Stimulated activated CD8-positive, alpha-beta memory T cell treated with anti-CD3 and anti-CD28 coated beads, Interleukin-2, amount 100 ng/mL, for 1 hour (primary cell): ENCODE data around the gene DHRS7B.
A peak's percentile ranks its signal among the peaks of the same experiment; 100 is the strongest.
"Not testable (repeated sequence)": the region's sequence is repeated elsewhere in the genome, so short reads cannot be mapped to it uniquely, and the experiment has no call there.

ENCODE experiments used
- DNase-seq, 2 donors: peaks; one replicate each; pipeline ENCODE4 v3.0.0-alpha.2; 2020; ENCODE audit warnings: low read depth in 2 of 2

The DHRS7B gene, protein sequence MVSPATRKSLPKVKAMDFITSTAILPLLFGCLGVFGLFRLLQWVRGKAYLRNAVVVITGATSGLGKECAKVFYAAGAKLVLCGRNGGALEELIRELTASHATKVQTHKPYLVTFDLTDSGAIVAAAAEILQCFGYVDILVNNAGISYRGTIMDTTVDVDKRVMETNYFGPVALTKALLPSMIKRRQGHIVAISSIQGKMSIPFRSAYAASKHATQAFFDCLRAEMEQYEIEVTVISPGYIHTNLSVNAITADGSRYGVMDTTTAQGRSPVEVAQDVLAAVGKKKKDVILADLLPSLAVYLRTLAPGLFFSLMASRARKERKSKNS

DNA sequence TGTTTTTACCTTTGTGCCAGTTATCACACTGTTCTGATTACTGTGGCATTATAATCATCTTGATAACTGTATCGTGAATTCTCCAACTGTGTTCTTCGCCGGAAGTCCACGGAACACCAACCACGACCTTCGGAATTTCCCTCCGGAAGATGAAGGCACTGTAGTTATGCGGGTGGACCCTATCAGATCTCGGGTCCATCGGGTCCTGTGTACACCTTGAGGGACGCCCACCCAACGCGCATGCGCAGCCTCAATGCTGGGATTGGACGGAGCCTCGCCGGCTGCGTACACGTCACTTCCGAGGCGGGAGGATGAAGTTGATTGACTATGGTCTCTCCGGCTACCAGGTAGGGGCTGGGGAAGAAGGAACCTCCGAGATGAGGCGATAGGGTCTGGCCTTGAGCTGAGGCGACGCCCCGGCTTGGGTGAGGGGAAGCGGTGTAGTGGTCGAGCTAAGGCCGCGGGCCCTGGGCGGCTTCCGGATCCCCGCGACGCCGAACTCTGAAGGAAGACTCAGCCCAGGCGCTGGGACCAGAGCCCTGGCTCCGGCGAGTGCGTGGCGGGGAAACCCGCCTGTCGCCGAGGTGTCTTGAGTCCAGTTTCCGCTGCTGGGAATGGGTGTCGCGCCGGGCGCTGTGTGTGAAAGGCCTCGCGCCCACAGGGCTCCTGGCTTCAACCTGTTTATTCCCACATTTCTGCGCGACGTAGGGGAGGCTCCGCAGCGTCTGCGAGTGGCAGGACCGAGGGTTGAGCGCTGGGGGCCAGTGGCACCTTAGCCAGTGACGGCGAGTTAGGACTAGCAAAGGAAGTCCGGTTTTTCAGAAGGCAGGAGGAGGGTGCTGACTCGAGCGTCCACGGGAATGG, at the start of gene DHRS7B:
DHRS7B (plus strand) TSS at position 320 of the 864 bp plus-strand sequence; CDS start at position 328, 8 bp downstream.
- DNase-seq: peak; percentile 94 to 95

DNA sequence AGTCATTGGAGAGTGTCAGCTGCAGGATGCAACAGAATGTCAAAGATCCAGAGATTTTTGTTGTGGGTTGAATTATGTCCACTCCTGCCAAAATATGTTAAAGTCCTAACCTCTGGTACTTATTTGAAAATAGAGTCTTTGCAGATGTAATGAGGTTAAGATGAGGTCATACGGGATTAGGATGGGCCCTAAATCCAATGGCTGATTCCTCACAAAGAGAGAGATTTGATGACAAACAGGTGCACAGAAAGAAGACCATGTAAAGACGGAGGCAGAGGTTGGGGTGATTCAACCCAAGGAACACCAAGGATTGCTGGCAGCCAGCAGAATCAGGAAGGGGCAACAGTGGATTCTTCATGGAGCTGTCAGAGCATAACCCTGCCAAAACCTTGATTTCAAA, 49.5 kb upstream of the DHRS7B start:
- no peak for DNase-seq

DNA sequence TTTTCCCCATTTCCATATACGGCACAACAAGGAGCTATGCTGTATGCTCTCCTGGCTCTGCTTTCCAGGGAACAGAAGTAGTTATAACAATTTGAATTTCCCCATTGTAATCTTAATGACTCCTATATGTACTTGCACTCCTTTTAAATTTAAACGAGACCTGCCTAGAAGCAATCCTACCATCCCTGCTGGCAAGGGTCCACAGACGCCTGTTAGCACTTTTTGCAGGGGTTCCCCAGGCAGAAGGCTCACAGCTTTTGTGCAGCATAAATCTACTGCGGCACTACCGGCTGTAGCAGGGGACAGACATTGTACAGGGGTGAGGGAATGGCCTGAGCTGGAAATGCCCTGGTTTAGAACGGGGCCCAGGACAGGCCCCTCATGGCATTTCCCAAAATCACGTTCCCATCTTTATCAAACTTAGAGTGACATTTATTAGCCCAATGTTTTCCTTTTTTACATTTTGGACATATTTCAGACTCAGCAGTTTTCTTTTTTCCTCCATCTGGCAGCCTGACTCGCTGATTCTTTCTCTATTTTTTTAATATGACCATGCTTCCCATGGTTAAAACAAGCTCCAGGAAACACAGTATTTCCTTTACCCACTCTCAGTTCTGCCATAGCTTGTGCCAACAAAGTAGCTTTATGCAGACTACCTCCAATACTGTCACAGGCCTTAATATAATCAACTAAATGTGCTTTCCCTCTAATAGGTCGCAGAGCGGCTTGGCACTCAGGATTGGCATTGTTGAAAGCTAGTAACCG, 48.6 kb upstream of the DHRS7B start:
- DNase-seq: no peak

DNA sequence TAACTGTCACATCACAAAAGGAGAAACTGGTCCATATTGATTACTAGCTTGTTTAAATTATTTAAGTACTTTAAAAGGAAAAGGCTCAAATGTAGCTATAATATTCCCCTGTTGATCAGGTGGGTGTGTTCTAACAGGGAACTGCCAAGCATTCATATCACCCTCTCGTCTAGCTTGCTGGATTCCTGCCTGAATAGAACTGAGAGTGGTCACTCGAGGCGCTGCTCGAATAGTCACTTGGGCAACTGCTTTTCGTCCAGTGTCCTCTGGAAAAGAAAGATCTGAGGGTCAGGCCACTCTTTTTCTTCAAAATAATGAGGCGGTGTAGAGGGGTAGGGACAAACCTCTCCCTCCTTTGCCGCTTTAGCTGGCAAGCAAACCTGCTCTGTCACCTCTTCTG, 47.6 kb upstream of the DHRS7B start:
- no peak for DNase-seq

DNA sequence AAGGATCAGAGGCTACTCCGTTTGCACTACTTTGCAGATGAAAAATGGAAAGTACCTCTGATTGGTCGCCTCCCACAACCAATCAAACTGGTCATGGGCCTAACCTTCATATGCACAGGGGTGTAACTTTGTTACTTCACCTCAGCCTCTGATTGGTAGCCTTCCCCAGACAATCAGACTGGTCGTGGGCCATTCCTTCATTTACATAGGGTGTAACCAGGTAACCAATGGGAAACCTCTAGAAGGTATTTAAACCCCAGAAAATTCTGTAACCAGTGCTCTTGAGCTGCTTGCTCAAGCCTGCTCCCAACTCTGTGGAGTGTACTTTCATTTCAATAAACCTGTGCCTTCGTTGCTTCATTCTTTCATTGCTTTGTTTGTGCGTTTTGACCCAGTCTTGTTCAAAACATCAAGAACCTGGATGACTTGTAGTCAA, 44.7 kb upstream of the DHRS7B start:
- DNase-seq: no peak

DNA sequence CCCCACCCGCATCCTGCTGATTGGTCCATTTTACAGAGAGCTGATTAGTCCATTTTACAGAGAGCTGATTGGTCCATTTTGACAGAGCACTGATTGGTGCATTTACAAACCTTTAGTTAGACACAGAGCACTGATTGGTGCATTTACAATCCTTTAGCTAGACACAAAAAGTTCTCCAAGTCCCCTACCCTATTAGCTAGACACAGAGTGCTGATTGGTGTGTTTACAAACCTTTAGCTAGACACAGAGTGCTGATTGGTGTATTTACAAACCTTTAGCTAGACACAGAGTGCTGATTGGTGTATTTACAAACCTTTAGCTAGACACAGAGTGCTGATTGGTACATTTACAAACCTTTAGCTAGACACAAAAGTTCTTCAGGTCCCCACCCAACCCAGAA, 41.5 kb upstream of the DHRS7B start:
- DNase-seq: not testable (repeated sequence)

DNA sequence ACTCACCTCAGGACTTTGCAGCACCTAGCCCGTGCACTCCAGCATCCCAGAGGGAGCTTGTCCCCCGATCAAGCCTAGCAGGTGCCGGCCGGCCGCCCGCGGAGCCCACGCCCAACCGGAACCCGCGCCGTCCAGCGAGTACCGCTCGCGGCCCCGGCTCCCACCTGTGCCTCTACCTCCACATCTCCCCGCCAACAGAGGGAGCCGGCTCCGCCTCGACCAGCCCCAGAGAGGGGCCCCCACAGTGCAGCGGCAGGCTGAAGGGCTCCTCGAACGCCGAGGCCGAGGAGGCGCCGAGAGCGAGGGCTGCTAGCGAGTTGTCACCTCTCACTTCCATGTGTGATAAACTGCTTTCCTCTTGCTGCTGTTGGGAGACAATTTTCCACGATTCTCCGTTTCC, 41.1 kb upstream of the DHRS7B start:
- DNase-seq: no peak

DNA sequence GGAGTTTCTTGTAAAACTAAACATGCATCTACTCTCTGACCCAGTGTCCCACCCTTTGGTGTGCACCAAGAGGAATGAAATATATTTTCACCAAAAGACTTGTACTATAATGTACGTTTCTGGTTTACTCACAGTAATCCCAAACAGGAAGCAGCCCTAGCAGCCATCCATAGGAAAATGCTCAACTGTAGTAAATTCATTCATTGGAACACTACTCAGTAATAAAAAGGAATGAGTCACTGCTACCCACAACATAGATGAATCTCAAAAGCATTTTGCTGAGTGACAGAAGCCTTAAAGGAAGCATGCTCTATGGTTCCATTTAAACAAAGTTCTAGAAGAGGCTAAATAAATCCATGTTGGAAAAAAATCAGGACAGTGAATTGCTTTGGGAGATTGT, 37.6 kb upstream of the DHRS7B start:
- DNase-seq: no peak

DNA sequence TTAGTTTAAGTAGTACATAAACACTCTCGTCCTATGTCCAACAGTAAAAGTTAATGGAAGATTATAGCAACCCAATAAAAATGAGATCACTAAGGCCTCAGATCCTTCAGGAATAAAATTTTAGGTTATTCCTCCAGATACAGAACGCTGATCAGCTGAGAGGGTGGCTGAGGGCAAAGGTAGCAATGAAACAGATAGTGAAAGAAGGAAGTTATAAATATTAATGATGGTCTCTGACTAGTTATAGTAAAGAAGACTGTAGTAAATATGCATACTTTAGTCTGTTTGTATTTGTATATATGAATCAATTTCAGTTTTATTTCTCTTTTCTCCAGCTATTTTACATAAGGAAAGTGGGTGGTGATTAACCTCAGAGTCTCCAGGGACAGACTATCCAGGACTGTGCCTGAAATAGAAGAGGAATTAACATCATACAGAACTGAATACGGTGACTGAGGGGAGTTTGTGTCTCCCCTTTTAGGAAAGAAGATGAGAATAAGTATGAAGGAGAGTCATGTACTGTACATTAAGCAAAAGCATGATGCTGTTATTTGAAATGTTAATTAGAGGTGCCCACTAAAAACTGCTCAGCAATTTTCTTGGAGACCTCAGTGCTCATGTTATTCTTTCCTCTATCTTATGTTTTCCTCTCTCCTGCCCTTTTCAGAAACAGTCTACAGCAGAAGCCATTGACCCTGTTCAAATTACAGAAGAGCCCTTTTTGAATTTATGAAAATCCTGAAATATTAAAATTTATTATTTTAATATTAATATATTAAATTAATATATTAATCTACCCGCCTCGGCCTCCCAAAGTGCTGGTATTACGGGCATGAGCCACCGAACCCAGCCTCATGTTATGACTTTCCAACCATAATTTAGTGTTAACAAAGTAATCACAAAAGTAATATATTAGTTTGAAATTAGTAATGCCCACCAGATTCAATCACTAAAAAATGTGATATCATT, 36.5 kb upstream of the DHRS7B start:
- no peak for DNase-seq

DNA sequence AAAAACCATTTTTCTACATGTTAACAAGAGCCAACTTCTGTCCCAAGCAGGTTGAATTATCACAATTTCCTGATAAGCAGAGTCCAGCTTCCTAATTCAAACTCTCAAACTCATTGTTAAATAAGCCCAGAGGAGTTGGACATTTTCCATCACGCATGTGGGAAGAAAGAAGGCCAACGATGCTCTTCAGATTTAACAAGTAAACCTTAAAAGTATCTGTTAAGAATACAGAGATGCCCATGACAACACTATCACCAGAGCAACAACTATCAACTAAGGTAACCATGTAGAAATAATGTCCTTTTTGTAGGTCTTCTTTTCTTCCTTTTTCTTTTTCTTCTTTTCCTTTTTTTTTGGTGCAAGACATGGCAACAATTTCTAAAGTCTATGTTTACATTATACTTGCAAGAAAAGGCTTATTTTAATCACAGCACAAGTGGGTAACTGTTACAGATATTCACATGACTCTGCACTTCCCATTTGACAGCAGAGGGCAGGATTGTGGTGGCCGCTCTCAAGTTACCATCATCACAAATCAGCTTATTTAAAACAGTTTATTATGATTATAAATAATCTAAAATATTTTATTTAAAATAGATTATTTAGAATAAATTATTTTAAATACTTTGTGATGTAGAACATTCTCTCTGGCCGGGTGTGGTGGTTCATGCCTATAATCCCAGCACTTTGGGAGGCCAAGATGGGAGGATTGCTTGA, 35.7 kb upstream of the DHRS7B start:
- DNase-seq: no peak

DNA sequence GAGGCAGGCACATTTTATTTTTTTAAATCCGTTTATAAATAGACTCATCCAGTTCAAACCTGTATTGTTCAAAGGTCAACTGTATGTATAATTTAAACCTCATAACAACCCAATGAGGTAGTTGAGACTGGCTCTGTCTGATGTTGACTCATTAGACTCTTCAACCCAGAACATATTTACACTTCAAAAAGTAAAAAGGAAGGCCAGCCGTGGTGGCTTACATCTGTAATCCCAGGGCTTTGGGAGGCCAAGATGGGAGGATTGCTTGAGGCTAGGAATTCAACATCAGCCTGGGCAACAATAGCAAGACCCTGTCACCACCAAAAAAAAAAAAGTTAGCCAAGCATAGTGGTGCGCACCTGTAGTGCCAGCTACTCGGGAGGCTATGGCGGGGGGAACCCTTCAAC, 32.5 kb upstream of the DHRS7B start:
- DNase-seq: no peak

DNA sequence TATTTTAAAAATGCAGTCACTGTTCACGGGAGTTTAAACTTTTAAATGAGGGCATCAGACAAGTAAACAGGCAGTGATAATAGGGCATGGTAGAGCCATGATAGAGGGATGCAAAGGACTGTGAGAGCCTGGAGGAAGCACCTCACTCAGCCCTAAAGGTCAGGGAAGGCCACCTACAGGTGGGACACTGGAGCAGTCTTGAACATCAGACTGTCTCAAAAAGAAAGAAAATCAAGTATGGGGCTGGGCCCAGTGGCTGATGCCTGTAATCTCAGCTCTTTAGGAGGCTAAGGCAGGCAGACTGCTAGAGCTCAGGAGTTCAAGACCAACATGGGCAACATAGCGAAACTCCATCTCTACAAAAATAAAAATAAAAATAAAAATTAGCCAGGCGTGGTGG, 31.0 kb upstream of the DHRS7B start:
- DNase-seq: no peak

DNA sequence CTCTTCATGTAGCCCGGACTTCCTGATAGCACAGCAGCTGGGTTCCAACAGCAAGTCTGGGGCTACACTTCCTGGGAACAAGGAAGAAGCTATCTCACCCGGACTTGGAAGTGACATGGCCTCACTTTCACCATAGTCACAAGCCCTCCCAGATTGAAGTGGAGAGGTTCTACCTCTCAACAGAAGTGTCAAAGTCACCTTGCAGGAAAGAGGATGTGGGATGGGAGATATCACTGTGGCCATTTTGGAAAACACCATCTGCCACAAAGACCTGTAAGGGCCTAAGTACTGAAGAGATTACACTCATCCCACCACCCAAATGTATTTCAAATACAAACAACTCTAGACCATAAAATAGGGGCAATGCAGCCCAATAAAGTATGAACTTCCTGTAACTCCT, 29.9 kb upstream of the DHRS7B start:
- DNase-seq: no peak

DNA sequence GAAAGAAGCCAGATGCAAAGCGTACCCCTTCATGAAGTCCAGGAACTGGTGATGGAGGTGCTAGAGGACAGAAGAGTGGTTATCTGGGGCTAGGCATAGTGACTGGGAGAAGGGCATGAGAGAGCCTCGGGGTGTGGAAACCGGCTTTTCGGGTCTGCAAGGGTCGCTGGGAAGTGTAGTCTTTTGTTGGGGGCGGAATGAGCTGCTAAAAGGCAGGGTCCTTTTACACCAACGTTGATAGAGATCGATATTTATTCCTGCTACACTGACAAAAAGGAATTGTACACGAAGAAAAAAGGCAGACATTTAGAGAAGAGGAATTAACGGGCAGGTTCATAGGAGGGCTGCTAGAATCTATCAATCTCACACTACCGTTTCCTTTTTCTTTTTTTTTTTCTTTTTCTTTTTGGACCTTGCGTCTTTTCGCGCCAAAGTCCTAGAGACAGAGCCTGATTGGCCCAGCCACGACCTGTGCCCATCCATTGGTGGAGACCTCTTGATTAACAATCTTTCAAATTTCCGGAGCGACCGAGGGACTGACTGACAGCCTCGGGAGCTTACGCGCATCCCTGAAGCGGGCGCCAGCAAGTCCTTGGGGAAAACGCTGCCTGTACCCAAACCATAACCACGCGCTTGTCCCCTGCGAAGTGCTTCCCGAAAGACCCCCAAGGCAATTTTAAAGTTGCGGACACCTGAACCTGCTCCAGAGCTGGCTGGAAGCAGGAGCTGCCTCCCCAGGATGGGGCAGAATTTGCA, 27.7 kb upstream of the DHRS7B start:
- DNase-seq: peak; percentile 10 to 34

DNA sequence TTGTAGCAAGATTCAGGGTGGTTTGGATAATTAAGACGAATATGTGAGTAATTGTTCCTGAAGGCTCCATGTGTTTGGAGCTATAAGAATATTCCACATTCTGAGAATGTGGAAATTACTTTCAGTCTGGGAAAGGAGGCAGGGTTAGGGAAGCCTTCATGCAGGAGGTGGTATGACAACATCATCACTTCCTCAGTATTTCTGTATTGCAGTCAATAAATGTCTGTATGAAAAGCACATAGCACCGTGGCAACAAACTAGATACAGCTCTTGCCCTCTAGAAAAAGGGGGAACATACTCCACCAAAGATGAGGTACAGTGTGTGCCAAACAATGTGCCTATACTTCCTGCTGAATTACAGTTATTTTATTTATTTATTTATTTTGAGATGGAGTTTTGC, 26.1 kb upstream of the DHRS7B start:
- DNase-seq: no peak

DNA sequence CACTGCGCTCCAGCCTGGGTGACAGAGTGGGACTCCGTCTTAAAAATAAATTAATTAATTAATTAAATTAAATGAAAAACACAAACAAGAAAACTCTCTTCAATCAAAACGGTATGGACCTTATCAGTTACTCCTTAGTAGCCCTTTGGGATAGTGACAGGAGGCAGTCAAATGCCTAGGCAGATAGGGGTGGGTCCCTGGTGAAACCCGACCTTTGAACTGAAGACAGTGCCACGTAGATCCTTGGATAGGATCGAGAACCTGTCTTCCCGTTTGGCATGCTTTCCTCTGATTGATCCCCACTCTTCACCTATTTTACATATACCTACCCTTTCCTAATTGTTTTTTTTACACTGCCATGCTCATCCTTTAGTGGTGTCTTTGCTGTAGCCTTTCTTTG, 22.2 kb upstream of the DHRS7B start:
- no peak for DNase-seq

DNA sequence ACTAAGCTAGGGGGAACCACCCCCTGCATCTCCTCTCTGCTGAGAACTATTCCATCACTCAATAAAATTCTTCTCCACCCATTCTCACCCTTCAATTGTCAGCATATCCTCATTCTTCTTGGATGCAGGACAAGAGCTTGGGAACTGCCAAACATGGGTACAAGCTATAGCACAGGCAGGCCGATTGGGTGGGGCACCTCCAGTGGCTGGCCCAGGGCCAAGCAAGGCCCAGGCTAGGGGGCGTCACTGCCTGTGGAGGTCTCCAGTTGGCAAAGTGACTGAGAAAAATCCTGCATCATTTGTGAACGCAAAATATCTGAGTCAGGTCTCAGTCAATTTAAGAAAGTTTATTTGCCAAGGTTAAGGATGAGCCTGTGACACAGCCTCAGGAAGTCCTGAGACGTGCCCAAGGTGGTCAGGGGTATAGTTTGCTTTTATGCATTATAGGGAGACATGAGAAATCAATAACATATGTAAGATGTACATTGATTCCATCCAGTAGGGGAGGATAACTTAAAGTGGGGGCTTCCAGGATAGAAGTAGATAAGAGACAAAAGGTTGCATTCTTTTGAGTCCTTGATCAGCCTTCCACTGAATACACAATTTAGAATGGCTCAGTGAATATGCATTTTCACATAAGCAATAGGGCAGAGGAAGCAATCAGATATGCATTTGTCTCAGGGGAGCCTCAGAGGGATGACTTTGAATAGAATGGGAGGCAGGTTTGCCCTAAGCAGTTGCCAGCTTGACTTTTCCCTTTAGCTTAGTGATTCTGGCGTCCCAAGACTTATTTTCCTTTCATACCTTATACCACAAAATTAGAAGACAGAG, 21.5 kb upstream of the DHRS7B start:
- no peak for DNase-seq

DNA sequence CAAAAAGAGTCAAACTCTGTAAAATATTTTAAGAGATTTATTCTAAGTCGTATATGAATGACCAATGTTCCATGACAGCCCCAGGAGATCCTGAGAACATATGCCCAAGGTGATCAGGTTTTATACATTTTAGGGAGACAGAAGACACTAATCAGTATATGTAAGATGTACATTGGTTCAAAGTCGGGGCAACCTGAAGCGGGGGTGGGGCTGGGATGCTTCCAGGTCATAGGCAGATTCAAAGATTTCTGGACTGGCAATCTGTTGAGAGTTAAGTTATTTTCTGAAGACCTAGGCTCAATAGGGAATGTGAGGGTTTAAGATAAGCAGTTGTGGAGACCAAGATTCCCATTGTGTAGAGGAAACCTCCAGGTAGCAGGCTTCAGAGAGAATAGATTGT, 20.4 kb upstream of the DHRS7B start:
- no peak for DNase-seq
